Ascending aorta (tissue), 2 donors: ENCODE data around the gene RXRA. TPM values are rescaled to one million over a fixed set of nuclear protein-coding genes. Genes with fewer than 3 reads are reported as not detected.

ENCODE experiments used
- DNase-seq, 2 donors: peaks; one replicate each; pipeline ENCODE4 v3.0.0-alpha.2; 2019; ENCODE audit warnings: low spot score in 2 of 2
- H3K27ac ChIP-seq, 2 donors: fragments of 200-600 bp; sonication (generic); one replicate each; pipeline ENCODE4 v1.5.1; 2016 to 2017; ENCODE audit warnings: mild to moderate bottlenecking in 1 of 2
- H3K27me3 ChIP-seq: fragments of 200-600 bp; sonication (generic); one replicate; pipeline ENCODE4 v1.5.1; 2017
- H3K36me3 ChIP-seq, 2 donors: fragments of 200-600 bp; sonication (generic); one replicate each; pipeline ENCODE4 v1.5.1; 2016
- H3K4me1 ChIP-seq, 2 donors: fragments of 200-600 bp; sonication (generic); one replicate each; pipeline ENCODE4 v1.5.1; 2016 to 2017; ENCODE audit warnings: mild to moderate bottlenecking in 1 of 2
- H3K4me3 ChIP-seq, 2 donors: fragments of 200-600 bp; sonication (generic); one replicate each; pipeline ENCODE4 v1.5.1; 2016 to 2017; ENCODE audit warnings: mild to moderate bottlenecking in 1 of 2
- H3K9me3 ChIP-seq, 2 donors: fragments of 200-600 bp; sonication (generic); one replicate each; pipeline ENCODE4 v1.5.1; 2016
- intact Hi-C: fragments of 100-400 bp; cut with DNase I; formaldehyde crosslinking; loops from one replicate; pipeline ENCODE4 v1.15.1; 2023
- total RNA-seq: library from RNA; depleted of rRNA; stranded (reverse); fragments of >200 nt; gene quantifications from one replicate; pipeline ENCODE4 v1.1.0, GENCODE V29; 2016
- TF ChIP-seq, protein P1 (sequence below), 3 experiments: fragments of 200-600 bp in 2 of 3; fragments of 450-650 bp in 1 of 3; sonication (generic) in 2 of 3; IDR thresholded peaks; one replicate each; pipeline ENCODE4 v1.5.1; 2016 to 2019; ENCODE audit warnings: antibody characterized with exemption in 3 of 3, mild to moderate bottlenecking in 1 of 3, moderate library complexity in 1 of 3

Gene RXRA
- total RNA-seq, 1 donor from 2014 or later: 64.1 TPM

DNA sequence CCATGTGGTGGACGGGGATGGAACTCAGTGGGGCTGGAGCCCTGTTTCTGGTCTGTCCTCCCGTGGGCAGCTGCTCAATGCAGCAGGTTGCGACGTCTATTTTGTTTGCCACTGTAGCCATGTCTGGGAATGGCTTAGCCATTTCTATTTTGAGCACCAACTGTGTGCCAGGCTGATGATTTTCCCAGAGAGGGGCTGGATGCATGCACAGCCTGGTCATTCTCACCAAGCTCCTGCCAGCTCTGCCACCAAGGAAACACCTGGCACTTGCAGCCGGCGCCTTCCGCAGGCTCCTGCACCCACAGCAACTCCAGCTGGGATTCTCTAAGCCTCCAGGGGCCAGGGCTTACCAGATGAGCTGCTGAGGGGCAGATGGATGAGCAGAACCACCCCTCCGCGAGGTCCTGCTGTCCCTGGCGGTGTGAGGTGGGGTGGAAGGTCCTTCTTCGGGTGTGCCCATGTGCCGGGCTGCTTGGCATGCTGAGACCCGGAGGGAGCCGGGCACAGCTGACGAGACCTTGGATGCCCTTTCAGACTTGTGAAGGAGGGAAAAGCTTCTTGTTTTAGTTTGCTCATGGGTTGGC, 151.2 kb downstream of the RXRA start:
- no peaks in the 10 kb centered on the region for H3K27me3 ChIP-seq
- H3K4me3 ChIP-seq: peak overlapping the region in 1 of 2 donors; percentile 2
- H3K9me3 ChIP-seq: no peaks in the 10 kb centered on the region
- intact Hi-C loops: loop anchor here (5.0 kb wide), 1 partner anchor 75 kb away; no protein-coding TSS in a partner anchor
- H3K27ac ChIP-seq: peak overlapping the region; percentile 72 to 78
- TF ChIP-seq, protein P1, sequence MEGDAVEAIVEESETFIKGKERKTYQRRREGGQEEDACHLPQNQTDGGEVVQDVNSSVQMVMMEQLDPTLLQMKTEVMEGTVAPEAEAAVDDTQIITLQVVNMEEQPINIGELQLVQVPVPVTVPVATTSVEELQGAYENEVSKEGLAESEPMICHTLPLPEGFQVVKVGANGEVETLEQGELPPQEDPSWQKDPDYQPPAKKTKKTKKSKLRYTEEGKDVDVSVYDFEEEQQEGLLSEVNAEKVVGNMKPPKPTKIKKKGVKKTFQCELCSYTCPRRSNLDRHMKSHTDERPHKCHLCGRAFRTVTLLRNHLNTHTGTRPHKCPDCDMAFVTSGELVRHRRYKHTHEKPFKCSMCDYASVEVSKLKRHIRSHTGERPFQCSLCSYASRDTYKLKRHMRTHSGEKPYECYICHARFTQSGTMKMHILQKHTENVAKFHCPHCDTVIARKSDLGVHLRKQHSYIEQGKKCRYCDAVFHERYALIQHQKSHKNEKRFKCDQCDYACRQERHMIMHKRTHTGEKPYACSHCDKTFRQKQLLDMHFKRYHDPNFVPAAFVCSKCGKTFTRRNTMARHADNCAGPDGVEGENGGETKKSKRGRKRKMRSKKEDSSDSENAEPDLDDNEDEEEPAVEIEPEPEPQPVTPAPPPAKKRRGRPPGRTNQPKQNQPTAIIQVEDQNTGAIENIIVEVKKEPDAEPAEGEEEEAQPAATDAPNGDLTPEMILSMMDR (IDR thresholded peaks at IDR 0.05): no peak
- no peak for DNase-seq
- peaks cover 42 to 43% of the 10 kb centered on the region in 2 donors for H3K4me1 ChIP-seq
- H3K36me3 ChIP-seq: no peaks in the 10 kb centered on the region

DNA sequence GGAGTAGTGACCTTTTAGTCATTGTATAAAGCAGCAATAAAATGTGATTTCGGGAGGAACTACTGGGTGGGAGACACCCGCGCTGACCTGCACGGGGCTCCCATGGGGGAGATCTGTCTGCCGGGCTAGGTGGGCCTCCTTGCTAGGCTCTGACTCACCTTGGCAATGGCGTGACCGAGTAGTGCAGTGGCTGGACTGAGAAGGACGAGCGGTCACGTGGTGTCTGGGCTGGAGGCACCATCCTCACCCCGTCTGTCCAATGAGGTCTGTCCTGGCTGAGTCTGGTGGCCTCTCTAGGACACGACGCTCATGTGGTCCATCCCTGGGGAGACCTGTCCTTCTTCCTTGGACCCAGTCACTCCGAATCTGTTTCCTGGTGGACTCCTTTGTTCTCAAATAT, 151.7 kb downstream of the RXRA start:
- no peaks in the 10 kb centered on the region for H3K36me3 ChIP-seq
- peaks cover 41 to 43% of the 10 kb centered on the region in 2 donors for H3K4me1 ChIP-seq
- no peaks in the 10 kb centered on the region for H3K9me3 ChIP-seq
- no peaks in the 10 kb centered on the region for H3K27me3 ChIP-seq
- intact Hi-C loops: loop anchor here (5.0 kb wide), 1 partner anchor 74 kb away; no protein-coding TSS in a partner anchor
- H3K4me3 ChIP-seq: peak overlapping the region in 1 of 2 donors; percentile 2
- TF ChIP-seq, protein P1 (IDR thresholded peaks at IDR 0.05): no peak
- peak overlapping the region; percentile 72 to 78 for H3K27ac ChIP-seq
- DNase-seq: peak in 1 of 2 donors; percentile 82

DNA sequence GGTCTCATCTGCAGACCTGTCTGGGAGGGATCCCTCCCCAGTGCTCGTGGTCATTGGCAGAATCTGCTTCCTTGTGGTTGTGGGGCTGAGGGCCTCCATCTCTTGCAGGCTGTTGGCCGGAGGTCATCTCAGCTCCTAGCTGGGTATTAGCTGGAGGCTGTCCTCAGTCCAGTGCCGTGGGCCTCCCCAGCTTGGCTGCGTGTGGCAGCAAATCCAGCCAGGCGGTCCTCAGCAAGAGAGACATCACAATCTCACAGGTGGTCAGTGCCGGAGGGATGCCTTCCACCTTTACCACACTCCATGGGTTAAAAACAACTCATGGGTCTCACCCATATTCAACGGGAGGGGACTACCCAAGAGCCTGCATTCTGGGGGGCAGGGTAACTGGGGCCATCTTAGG, 155.5 kb downstream of the RXRA start:
- intact Hi-C loops: no loop called here
- H3K27me3 ChIP-seq: no peaks in the 10 kb centered on the region
- peaks cover 13 to 16% of the 10 kb centered on the region in 2 donors for H3K4me1 ChIP-seq
- no peaks in the 10 kb centered on the region for H3K36me3 ChIP-seq
- H3K27ac ChIP-seq: no peak overlapping the region
- H3K9me3 ChIP-seq: no peaks in the 10 kb centered on the region
- TF ChIP-seq, protein P1 (IDR thresholded peaks at IDR 0.05): no peak
- no peak for DNase-seq
- H3K4me3 ChIP-seq: no peak overlapping the region

DNA sequence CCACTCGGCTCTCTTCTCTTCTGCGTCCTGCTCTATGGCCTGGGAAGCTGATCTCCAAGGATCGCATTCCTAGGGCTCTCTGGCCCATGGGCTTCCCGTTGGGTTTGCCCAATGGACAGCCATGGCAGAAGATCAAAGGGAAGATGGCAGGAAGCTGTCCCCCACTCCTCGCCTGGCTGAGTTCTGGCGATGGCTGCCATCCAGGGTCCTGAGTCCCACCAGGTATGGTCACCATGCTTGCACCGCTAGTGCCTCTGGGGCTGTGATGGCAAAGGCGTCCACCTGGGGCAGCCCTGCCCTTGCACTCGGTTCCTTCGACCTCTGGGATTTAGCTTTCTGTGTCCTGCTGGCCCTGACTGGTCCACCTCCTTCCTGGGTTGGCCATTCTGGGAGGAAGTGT, 156.0 kb downstream of the RXRA start:
- Histone ChIP-seq H3K9me3 (no peaks in the 10 kb centered on the region), H3K36me3 (no peaks in the 10 kb centered on the region), H3K4me1 (peaks cover 11 to 12% of the 10 kb centered on the region in 2 donors), H3K4me3 (no peak overlapping the region), H3K27me3 (no peaks in the 10 kb centered on the region), H3K27ac (no peak overlapping the region)
- intact Hi-C loops: no loop called here
- TF ChIP-seq, protein P1 (IDR thresholded peaks at IDR 0.05): no peak
- DNase-seq: no peak

DNA sequence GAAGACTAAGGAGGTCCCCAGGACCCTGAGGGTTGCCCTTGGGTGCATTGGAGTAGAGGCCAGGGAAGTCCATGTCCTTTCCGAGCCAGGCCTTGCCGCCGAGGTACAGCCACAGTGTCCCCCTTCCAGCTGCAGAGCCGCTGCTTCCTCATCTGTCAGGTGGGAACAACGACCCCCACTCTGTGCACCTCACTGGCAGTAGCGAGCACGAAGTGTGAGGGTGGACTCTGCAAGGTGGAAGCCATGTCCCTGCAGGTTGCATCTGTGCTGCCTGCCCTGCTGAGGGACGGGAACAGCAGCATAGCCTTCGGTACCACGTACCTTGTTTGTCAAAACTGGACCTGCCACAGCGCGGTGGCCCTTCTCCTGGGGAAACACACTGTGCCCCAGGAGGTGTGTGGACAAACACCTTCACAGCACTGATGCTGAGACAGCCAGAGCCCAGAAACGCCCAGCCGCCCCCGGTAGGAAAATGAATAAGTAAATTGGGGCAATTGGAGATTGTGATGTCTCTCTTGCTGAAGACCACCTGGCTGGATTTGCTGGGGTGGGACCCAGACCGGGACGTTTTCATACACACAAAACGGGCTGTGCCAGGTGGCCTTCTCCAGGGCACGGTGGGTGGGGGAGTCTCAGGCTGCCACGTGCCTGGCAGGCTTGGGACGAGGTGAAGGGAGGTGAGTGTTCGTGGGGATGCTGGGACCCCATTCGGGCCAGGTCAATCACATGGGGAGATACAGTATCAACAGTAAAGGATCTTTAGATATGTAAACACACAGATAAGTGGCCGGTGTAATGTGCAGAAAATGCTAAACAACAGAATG, 157.3 kb downstream of the RXRA start:
- H3K27ac ChIP-seq: no peak overlapping the region
- intact Hi-C loops: no loop called here
- no peaks in the 10 kb centered on the region for H3K36me3 ChIP-seq
- H3K4me1 ChIP-seq: no peaks in the 10 kb centered on the region
- TF ChIP-seq, protein P1 (IDR thresholded peaks at IDR 0.05): no peak
- no peak overlapping the region for H3K4me3 ChIP-seq
- no peaks in the 10 kb centered on the region for H3K9me3 ChIP-seq
- H3K27me3 ChIP-seq: no peaks in the 10 kb centered on the region
- no peak for DNase-seq
